Activated B cell treated with CpG ODN at 0.5 μM for 24 hours (primary cell): ENCODE measurements around the gene GPATCH1. TPM values are rescaled to one million over a fixed set of nuclear protein-coding genes. Genes with fewer than 3 reads are reported as not detected.

ENCODE experiments used
- ATAC-seq: fragments of 200-7000 bp; cut with Tn5 transposase; one replicate; pipeline ENCODE4 v1.10.0; 2021; ENCODE audit warnings: low read depth, mild to moderate bottlenecking, moderate library complexity
- CTCF ChIA-PET: fragments of 350-600 bp; sonication (Branson Sonifier 250); formaldehyde crosslinking; loops from one replicate; lab custom pipeline; 2021; ENCODE audit warnings: antibody characterized with exemption; lab: Charles Lee
- POLR2A ChIA-PET: fragments of 350-600 bp; sonication (Branson Sonifier 250); formaldehyde crosslinking; loops from one replicate; lab custom pipeline; 2021; ENCODE audit warnings: antibody characterized with exemption; lab: Charles Lee
- DNase-seq: peaks from one replicate; pipeline ENCODE4 v3.0.0; 2022
- H3K27ac Mint-ChIP-seq: one replicate; pipeline ENCODE4 v1.8.0; 2020; ENCODE audit warnings: mixed read lengths
- H3K27me3 Mint-ChIP-seq: one replicate; pipeline ENCODE4 v1.8.0; 2021; ENCODE audit warnings: mixed read lengths
- H3K36me3 Mint-ChIP-seq: one replicate; pipeline ENCODE4 v1.8.0; 2021; ENCODE audit warnings: low read depth, mixed read lengths
- H3K4me1 Mint-ChIP-seq: one replicate; pipeline ENCODE4 v1.8.0; 2021; ENCODE audit warnings: mixed read lengths
- H3K4me3 Mint-ChIP-seq: one replicate; pipeline ENCODE4 v1.8.0; 2020; ENCODE audit warnings: mild to moderate bottlenecking, mixed read lengths
- H3K9me3 Mint-ChIP-seq: one replicate; pipeline ENCODE4 v1.8.0; 2020; ENCODE audit warnings: mixed read lengths
- intact Hi-C: fragments of 100-400 bp; cut with micrococcal nuclease; formaldehyde crosslinking; loops from one replicate; pipeline ENCODE4 v1.15.1; 2024
- total RNA-seq: library from RNA; stranded (reverse); gene quantifications from 2 replicates; pipeline ENCODE4 v1.2.3, GENCODE V29; 2022
- TF ChIP-seq, protein P1 (sequence below): fragments of 200-600 bp; IDR thresholded peaks from one replicate; pipeline ENCODE4 v1.8.0; 2022; ENCODE audit warnings: antibody characterized with exemption, mild to moderate bottlenecking

The GPATCH1 gene
- total RNA-seq, 1 donor from 2014 or later = 12.8 TPM

DNA sequence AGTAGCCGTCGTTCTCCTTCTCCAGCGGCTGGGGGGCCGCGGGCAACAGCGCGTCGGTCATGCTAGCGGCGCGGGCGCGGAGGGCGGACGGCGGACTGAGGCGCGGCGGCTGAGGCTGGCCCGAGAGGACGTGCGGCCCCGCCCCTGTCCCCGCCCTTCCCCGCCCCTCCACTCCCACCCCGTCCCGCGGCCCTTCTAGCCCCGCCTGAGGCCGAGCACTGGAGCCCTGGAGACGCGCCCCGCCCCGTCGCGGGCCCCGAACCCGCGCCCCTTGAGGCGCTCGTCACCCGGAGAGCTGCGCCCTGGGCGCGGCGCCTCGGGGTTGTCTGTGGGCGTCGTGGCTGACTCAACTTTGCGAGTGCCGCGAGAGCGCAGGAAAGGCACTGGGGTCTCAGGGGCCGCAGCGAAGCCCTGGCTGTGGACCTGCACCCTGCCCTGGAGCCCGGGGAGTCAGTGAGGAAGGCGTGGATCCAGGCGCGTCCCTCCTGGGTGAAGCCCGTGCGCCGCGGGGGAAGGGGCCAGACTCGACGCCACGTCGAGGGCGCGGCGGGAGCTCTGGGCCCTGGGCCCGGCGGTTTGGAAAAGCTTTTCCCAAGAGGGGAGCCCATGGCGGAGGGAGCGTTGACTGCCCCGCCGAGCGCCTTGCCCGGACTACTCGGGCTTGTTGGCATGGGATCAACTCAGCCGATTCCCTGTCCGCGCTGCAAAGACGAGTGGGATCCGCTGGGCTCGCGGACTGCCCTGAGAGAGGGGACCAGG lies 16.0 kb upstream of the GPATCH1 start, which contains the start of gene RHPN2:
RHPN2 (minus strand) TSS at position 97 of the 759 bp plus-strand sequence; CDS start at position 61, 36 bp downstream.
- DNase-seq (peak; percentile 53), ATAC-seq (peak; percentile 89)
- Mint-ChIP-seq H3K4me3 (peak within 1 kb of the TSS; percentile 76), H3K9me3 (no peaks in the 10 kb centered on the region), H3K36me3 (no peaks in the 10 kb centered on the region), H3K27me3 (peaks cover 5% of the 10 kb centered on the region), H3K27ac (no peak within 1 kb of the TSS), H3K4me1 (peaks cover 9% of the 10 kb centered on the region)
- ChIA-PET CTCF (no interaction called here), POLR2A (interaction anchor here (0.8 to 1.5 kb wide), 2 partner anchors 13 to 112 kb away, joined by 3 to 4 read pairs; no protein-coding TSS in a partner anchor)
- intact Hi-C loops = loop anchor here (1.0 to 10.0 kb wide), 5 partner anchors 16 to 483 kb away; partner anchors contain the start of genes ANKRD27, FAAP24, GPATCH1 and PDCD5
- TF ChIP-seq, protein P1, sequence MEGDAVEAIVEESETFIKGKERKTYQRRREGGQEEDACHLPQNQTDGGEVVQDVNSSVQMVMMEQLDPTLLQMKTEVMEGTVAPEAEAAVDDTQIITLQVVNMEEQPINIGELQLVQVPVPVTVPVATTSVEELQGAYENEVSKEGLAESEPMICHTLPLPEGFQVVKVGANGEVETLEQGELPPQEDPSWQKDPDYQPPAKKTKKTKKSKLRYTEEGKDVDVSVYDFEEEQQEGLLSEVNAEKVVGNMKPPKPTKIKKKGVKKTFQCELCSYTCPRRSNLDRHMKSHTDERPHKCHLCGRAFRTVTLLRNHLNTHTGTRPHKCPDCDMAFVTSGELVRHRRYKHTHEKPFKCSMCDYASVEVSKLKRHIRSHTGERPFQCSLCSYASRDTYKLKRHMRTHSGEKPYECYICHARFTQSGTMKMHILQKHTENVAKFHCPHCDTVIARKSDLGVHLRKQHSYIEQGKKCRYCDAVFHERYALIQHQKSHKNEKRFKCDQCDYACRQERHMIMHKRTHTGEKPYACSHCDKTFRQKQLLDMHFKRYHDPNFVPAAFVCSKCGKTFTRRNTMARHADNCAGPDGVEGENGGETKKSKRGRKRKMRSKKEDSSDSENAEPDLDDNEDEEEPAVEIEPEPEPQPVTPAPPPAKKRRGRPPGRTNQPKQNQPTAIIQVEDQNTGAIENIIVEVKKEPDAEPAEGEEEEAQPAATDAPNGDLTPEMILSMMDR = no peak

DNA sequence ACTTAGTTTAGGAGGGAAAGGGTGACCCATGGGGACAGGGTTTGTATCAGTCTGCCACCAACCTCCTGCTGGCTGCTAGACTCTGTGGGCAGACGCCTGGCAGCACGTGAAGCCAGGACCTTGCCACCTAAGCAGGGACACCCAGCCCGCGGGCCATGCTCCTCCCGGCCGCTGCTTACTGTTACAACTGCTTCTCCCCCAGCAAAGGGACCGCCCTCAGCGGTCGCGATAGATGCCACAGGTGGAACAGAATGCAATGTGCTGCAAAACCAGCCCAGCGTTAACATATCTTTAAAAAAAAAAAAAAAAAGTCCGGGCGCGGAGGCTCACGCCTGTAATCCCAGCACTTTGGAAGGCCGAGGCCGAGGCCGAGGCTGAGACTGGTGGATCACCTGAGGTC lies 14.4 kb upstream of the GPATCH1 start:
- POLR2A ChIA-PET = interaction anchor here (0.7 kb wide), 1 partner anchor 16 kb away, joined by 4 read pairs; no protein-coding TSS in a partner anchor
- no peak for DNase-seq
- Mint-ChIP-seq H3K27me3 (peaks cover 2% of the 10 kb centered on the region), H3K27ac (no peak overlapping the region), H3K36me3 (no peaks in the 10 kb centered on the region), H3K9me3 (no peaks in the 10 kb centered on the region), H3K4me3 (no peak overlapping the region), H3K4me1 (peaks cover 9% of the 10 kb centered on the region)
- TF ChIP-seq, protein P1 = no peak
- intact Hi-C loops = loop anchor here (10.0 kb wide), 1 partner anchor 392 kb away; the partner anchor contains the start of genes ANKRD27 and RGS9BP
- ATAC-seq = no peak
- CTCF ChIA-PET = no interaction called here

DNA sequence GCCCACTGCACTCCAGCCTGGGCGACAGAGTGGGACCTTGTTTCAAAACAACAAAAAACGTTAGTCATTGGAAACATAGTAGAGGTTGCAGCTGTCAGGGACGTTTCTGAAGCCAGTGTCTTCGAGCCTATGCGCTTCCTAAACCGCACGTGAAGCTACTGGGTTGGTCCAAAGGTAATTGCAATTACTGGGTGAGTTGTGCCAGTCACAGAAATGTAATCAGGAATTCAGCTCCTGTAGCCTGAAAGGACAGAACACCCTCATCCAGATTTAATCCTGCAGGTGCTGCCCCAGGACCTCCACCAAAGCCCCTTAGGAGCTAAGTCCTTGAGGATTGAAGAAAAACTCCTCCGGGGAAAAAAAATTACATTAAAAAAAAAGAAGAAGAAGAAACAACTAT lies 13.9 kb upstream of the GPATCH1 start:
- ChIA-PET CTCF (interaction anchor here (0.7 kb wide), 1 partner anchor 110 kb away, joined by 3 read pairs; no protein-coding TSS in a partner anchor), POLR2A (interaction anchor here (0.7 kb wide), 1 partner anchor 17 kb away, joined by 4 read pairs; no protein-coding TSS in a partner anchor)
- no peak overlapping the region for H3K27ac Mint-ChIP-seq
- TF ChIP-seq, protein P1 = no peak
- DNase-seq (no peak), ATAC-seq (no peak)
- H3K36me3 Mint-ChIP-seq = no peaks in the 10 kb centered on the region
- no peaks in the 10 kb centered on the region for H3K9me3 Mint-ChIP-seq
- H3K4me3 Mint-ChIP-seq = no peak overlapping the region
- intact Hi-C loops = loop anchor here (10.0 kb wide), 1 partner anchor 392 kb away; the partner anchor contains the start of genes ANKRD27 and RGS9BP
- H3K4me1 Mint-ChIP-seq = peaks cover 9% of the 10 kb centered on the region
- peaks cover 2% of the 10 kb centered on the region for H3K27me3 Mint-ChIP-seq

DNA sequence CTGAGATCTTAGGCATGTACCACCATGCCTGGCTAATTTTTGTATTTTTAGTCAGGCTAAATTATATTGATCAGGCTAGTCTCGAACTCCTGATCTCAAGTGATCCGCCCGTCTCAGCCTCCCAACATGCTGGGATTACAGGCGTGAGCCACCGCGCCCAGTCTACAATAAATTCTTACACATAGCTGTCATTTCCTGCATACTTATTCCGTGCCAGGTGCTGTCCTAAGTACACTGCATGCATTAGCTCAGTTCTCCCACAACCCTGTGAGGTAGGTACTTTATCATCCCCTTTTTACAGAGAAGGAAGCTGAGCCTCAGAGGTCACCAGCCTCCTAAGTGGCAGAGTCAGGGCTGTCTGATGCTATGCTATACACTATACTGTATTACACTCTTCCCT lies 9.1 kb upstream of the GPATCH1 start:
- intact Hi-C loops = no loop called here
- POLR2A ChIA-PET = no interaction called here
- TF ChIP-seq, protein P1 = no peak
- H3K4me3 Mint-ChIP-seq = no peak overlapping the region
- no peaks in the 10 kb centered on the region for H3K36me3 Mint-ChIP-seq
- DNase-seq (no peak), ATAC-seq (no peak)
- no peaks in the 10 kb centered on the region for H3K4me1 Mint-ChIP-seq
- H3K27ac Mint-ChIP-seq = no peak overlapping the region
- CTCF ChIA-PET = no interaction called here
- no peaks in the 10 kb centered on the region for H3K9me3 Mint-ChIP-seq
- no peaks in the 10 kb centered on the region for H3K27me3 Mint-ChIP-seq

DNA sequence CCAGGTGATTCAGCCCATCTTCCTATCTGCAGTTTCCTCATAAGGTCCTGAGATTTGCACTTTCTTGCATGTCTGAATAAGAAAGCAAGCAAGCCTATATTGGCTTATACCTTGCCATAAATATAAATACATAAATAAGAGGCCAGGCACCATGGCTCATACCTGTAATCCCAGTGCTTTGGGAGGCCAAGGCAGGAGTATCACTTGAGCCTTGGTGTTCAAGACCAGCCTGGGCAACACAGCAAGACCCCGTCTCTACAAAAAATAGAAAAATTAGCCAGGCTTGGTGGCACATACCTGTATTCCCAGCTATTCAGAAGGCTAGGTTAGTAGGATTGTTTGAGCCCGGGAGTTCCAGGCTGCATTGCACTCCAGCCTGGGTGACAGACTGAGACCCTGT lies 5.5 kb upstream of the GPATCH1 start:
- intact Hi-C loops = no loop called here
- ChIA-PET CTCF (no interaction called here), POLR2A (no interaction called here)
- ATAC-seq (no peak), DNase-seq (no peak)
- Mint-ChIP-seq H3K9me3 (no peaks in the 10 kb centered on the region), H3K27ac (no peak overlapping the region), H3K36me3 (no peaks in the 10 kb centered on the region), H3K4me1 (no peaks in the 10 kb centered on the region), H3K4me3 (no peak overlapping the region), H3K27me3 (no peaks in the 10 kb centered on the region)
- TF ChIP-seq, protein P1 = no peak
